Measurements from ENCODE around the gene RTN1. TPM values are rescaled to one million over a fixed set of nuclear protein-coding genes. Genes with fewer than 3 reads are reported as not detected.

The RTN1 gene
- total RNA-seq: not detected in 2 replicates

- no peak for TF ChIP-seq CTCF (IDR thresholded peaks at IDR 0.05)
- Mint-ChIP-seq H3K4me3 (peak within 1 kb of the TSS; percentile 81), H3K9me3 (peaks cover 5% of the 10 kb centered on the region), H3K36me3 (ENCODE audit: low read depth) (no peaks in the 10 kb centered on the region), H3K4me1 (peaks cover 7% of the 10 kb centered on the region), H3K27ac (no peak within 1 kb of the TSS), H3K27me3 (peaks cover 27% of the 10 kb centered on the region)
- ATAC-seq (ENCODE audit: low read depth) (no peak), DNase-seq (no peak)
- CTCF ChIA-PET: no interaction called here
- POLR2A ChIA-PET: no interaction called here
- intact Hi-C loops (cut with micrococcal nuclease): no loop called here
These were observed at the start of gene RTN1 for GRCh38 chr14:59870277-59871165. TSS of gene RTN1 (minus strand) at chr14:59870776. CDS start at chr14:59870630, 146 bp downstream.

- peak overlapping the region; percentile 39 for H3K4me3 Mint-ChIP-seq
- CTCF ChIA-PET: no interaction called here
These were observed 49.8 kb upstream of the RTN1 start for GRCh38 chr14:59920378-59920683.

GRCh38 chr14:59919570-59920377 is 49.2 kb upstream of the RTN1 start, which contains the start of gene LRRC9:
TSS of gene LRRC9 (plus strand) at chr14:59920144.
- H3K4me1 Mint-ChIP-seq: peaks cover 10% of the 10 kb centered on the region
- peaks cover 35% of the 10 kb centered on the region for H3K27me3 Mint-ChIP-seq
- no peaks in the 10 kb centered on the region for H3K36me3 Mint-ChIP-seq (ENCODE audit: low read depth)
- peak within 1 kb of the TSS; percentile 78 for H3K4me3 Mint-ChIP-seq
- H3K27ac Mint-ChIP-seq: no peak within 1 kb of the TSS
- H3K9me3 Mint-ChIP-seq: no peaks in the 10 kb centered on the region
- intact Hi-C loops (cut with micrococcal nuclease): no loop called here
- POLR2A ChIA-PET: no interaction called here
- no peak for TF ChIP-seq CTCF (IDR thresholded peaks at IDR 0.05)
- ATAC-seq (ENCODE audit: low read depth) (peak; percentile 25), DNase-seq (no peak)
- CTCF ChIA-PET: no interaction called here

More at GRCh38 chr14:59920378-59920683, 49.8 kb upstream of the RTN1 start:
- POLR2A ChIA-PET: no interaction called here
- intact Hi-C loops (cut with micrococcal nuclease): no loop called here
- ATAC-seq (ENCODE audit: low read depth): no peak
- TF ChIP-seq CTCF (IDR thresholded peaks at IDR 0.05): no peak
- Mint-ChIP-seq H3K4me1 (peaks cover 10% of the 10 kb centered on the region), H3K27ac (no peak overlapping the region), H3K36me3 (ENCODE audit: low read depth) (no peaks in the 10 kb centered on the region), H3K27me3 (peaks cover 30% of the 10 kb centered on the region), H3K9me3 (no peaks in the 10 kb centered on the region)
- no peak for DNase-seq

- DNase-seq: no peak
- H3K27me3 Mint-ChIP-seq: peaks cover 33% of the 10 kb centered on the region
- intact Hi-C loops (cut with micrococcal nuclease): no loop called here
- ChIA-PET POLR2A (no interaction called here), CTCF (no interaction called here)
- ATAC-seq (ENCODE audit: low read depth): peak; percentile 57
- no peak for TF ChIP-seq CTCF (IDR thresholded peaks at IDR 0.05)
- peak overlapping the region; percentile 78 for H3K4me3 Mint-ChIP-seq
- no peaks in the 10 kb centered on the region for H3K36me3 Mint-ChIP-seq (ENCODE audit: low read depth)
- no peak overlapping the region for H3K27ac Mint-ChIP-seq
- H3K4me1 Mint-ChIP-seq: peaks cover 10% of the 10 kb centered on the region
- no peaks in the 10 kb centered on the region for H3K9me3 Mint-ChIP-seq
These were observed 48.4 kb upstream of the RTN1 start for GRCh38 chr14:59918824-59919569.

Measured in activated B cell treated with CpG ODN at 0.5 μM for 24 hours (primary cell).